ENCODE results near the gene PLCB4.

PLCB4 gene

GRCh38 chr20:9388160-9388812, 319.4 kb downstream of the PLCB4 start:
- no peak for TF ChIP-seq CTCF (IDR thresholded peaks at IDR 0.05; ENCODE audit: borderline replicate concordance, insufficient read depth, low read depth, low read length)
- no peak overlapping the region for H3K4me3 ChIP-seq (ENCODE audit: low read depth, low read length)

GRCh38 chr20:9388813-9389161, 319.9 kb downstream of the PLCB4 start:
- H3K4me3 ChIP-seq (ENCODE audit: low read depth, low read length) = no peak overlapping the region
- TF ChIP-seq CTCF (IDR thresholded peaks at IDR 0.05; ENCODE audit: borderline replicate concordance, insufficient read depth, low read depth, low read length) = no peak

- no peak for TF ChIP-seq CTCF (IDR thresholded peaks at IDR 0.05; ENCODE audit: borderline replicate concordance, insufficient read depth, low read depth, low read length)
- H3K4me3 ChIP-seq (ENCODE audit: low read depth, low read length) = no peak overlapping the region
Measured at GRCh38 chr20:9389346-9389745, 320.5 kb downstream of the PLCB4 start.

GRCh38 chr20:9390441-9390840, 321.6 kb downstream of the PLCB4 start:
- TF ChIP-seq CTCF (IDR thresholded peaks at IDR 0.05; ENCODE audit: borderline replicate concordance, insufficient read depth, low read depth, low read length) = no peak
- no peak overlapping the region for H3K4me3 ChIP-seq (ENCODE audit: low read depth, low read length)

GRCh38 chr20:9392892-9393857, 324.3 kb downstream of the PLCB4 start:
- no peak overlapping the region for H3K4me3 ChIP-seq (ENCODE audit: low read depth, low read length)
- TF ChIP-seq CTCF (IDR thresholded peaks at IDR 0.05; ENCODE audit: borderline replicate concordance, insufficient read depth, low read depth, low read length) = peak; percentile 68

- no peak for TF ChIP-seq CTCF (IDR thresholded peaks at IDR 0.05; ENCODE audit: borderline replicate concordance, insufficient read depth, low read depth, low read length)
- no peak overlapping the region for H3K4me3 ChIP-seq (ENCODE audit: low read depth, low read length)
Measured at GRCh38 chr20:9395971-9396370, 327.1 kb downstream of the PLCB4 start.

Measured in GM12875 (cell line).